ENCODE data around the gene FOXL1.

DNA sequence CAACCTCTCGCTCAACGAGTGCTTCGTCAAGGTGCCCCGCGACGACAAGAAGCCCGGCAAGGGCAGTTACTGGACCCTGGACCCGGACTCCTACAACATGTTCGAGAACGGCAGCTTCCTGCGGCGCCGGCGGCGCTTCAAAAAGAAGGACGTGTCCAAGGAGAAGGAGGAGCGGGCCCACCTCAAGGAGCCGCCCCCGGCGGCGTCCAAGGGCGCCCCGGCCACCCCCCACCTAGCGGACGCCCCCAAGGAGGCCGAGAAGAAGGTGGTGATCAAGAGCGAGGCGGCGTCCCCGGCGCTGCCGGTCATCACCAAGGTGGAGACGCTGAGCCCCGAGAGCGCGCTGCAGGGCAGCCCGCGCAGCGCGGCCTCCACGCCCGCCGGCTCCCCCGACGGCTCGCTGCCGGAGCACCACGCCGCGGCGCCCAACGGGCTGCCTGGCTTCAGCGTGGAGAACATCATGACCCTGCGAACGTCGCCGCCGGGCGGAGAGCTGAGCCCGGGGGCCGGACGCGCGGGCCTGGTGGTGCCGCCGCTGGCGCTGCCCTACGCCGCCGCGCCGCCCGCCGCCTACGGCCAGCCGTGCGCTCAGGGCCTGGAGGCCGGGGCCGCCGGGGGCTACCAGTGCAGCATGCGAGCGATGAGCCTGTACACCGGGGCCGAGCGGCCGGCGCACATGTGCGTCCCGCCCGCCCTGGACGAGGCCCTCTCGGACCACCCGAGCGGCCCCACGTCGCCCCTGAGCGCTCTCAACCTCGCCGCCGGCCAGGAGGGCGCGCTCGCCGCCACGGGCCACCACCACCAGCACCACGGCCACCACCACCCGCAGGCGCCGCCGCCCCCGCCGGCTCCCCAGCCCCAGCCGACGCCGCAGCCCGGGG is 10.4 kb upstream of the FOXL1 start:
- TF ChIP-seq, protein P1, sequence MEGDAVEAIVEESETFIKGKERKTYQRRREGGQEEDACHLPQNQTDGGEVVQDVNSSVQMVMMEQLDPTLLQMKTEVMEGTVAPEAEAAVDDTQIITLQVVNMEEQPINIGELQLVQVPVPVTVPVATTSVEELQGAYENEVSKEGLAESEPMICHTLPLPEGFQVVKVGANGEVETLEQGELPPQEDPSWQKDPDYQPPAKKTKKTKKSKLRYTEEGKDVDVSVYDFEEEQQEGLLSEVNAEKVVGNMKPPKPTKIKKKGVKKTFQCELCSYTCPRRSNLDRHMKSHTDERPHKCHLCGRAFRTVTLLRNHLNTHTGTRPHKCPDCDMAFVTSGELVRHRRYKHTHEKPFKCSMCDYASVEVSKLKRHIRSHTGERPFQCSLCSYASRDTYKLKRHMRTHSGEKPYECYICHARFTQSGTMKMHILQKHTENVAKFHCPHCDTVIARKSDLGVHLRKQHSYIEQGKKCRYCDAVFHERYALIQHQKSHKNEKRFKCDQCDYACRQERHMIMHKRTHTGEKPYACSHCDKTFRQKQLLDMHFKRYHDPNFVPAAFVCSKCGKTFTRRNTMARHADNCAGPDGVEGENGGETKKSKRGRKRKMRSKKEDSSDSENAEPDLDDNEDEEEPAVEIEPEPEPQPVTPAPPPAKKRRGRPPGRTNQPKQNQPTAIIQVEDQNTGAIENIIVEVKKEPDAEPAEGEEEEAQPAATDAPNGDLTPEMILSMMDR (IDR thresholded peaks at IDR 0.05; ENCODE audit: low read depth, low read length, poor library complexity, severe bottlenecking), result no peak
- no peak for TF ChIP-seq EZH2phosphoT487 (IDR thresholded peaks at IDR 0.05; ENCODE audit: borderline replicate concordance, low read length)
